Smooth muscle cell (in vitro differentiated cells): ENCODE data around the gene MED13L. TPM values are rescaled to one million over a fixed set of nuclear protein-coding genes. Genes with fewer than 3 reads are reported as not detected.
A peak's percentile ranks its signal among the peaks of the same experiment; 100 is the strongest.
"Not testable (repeated sequence)": the region's sequence is repeated elsewhere in the genome, so short reads cannot be mapped to it uniquely, and the experiment has no call there.

Source experiments
- DNase-seq: peaks from one replicate; lab custom pipeline; 2025; ENCODE audit not compliant: unreplicated experiment; lab: John Stamatoyannopoulos, UW
- H2AFZ ChIP-seq: fragments of 200-600 bp; sonication (generic); 2 replicates; pipeline ENCODE4 v1.6.0; 2016; ENCODE audit warnings: antibody characterized with exemption, low read depth, mild to moderate bottlenecking
- H3F3A ChIP-seq: fragments of 200-600 bp; sonication (generic); 2 replicates; pipeline ENCODE4 v1.6.0; 2017; ENCODE audit warnings: antibody characterized with exemption, low read depth
- H3K27ac ChIP-seq: fragments of 200-600 bp; sonication (generic); 2 replicates; pipeline ENCODE4 v1.5.1; 2016; ENCODE audit warnings: low read depth, mild to moderate bottlenecking
- H3K27me3 ChIP-seq: fragments of 200-600 bp; sonication (generic); 2 replicates; pipeline ENCODE4 v1.6.1; 2016; ENCODE audit warnings: low read depth, mild to moderate bottlenecking
- H3K36me3 ChIP-seq: fragments of 200-600 bp; sonication (generic); 2 replicates; pipeline ENCODE4 v1.5.1; 2016; ENCODE audit warnings: low read depth
- H3K4me1 ChIP-seq: fragments of 200-600 bp; sonication (generic); 2 replicates; pipeline ENCODE4 v1.5.1; 2016; ENCODE audit warnings: low read depth
- H3K4me2 ChIP-seq: fragments of 200-600 bp; sonication (generic); 2 replicates; pipeline ENCODE4 v1.6.0; 2016; ENCODE audit warnings: mild to moderate bottlenecking
- H3K4me3 ChIP-seq: fragments of 200-600 bp; sonication (generic); 2 replicates; pipeline ENCODE4 v1.5.1; 2016; ENCODE audit warnings: mild to moderate bottlenecking
- H3K79me2 ChIP-seq: fragments of 200-600 bp; sonication (generic); 2 replicates; pipeline ENCODE4 v1.6.0; 2016; ENCODE audit warnings: low read depth, mild to moderate bottlenecking
- H3K9ac ChIP-seq: fragments of 200-600 bp; sonication (generic); 2 replicates; pipeline ENCODE4 v1.6.0; 2016; ENCODE audit warnings: low read depth
- H3K9me3 ChIP-seq: fragments of 200-600 bp; sonication (generic); replicated peaks from 2 replicates; pipeline ENCODE4 v1.5.1; 2016; ENCODE audit warnings: low read depth
- H4K20me1 ChIP-seq: fragments of 200-600 bp; sonication (generic); 2 replicates; pipeline ENCODE4 v1.6.0; 2016; ENCODE audit warnings: low read depth
- WGBS: methylation state at CpG from one replicate; pipeline ENCODE4 v1.1.7; 2016; ENCODE audit warnings: low lambda C conversion rate; 5-methylcytosine and 5-hydroxymethylcytosine counted together
- polyA plus RNA-seq: library from polyadenylated mRNA; unstranded; fragments of >200 nt; fragmentation: Nextera tagmentation; extraction: Ambion mirVana; gene quantifications from 2 replicates; pipeline ENCODE4 v1.2.1, GENCODE V29; 2016
- total RNA-seq: library from RNA; depleted of rRNA; stranded (reverse); fragments of >200 nt; gene quantifications from 2 replicates; pipeline ENCODE4 v1.2.3, GENCODE V29; 2014
- TF ChIP-seq, protein P1 (sequence below): fragments of 200-600 bp; sonication (generic); IDR thresholded peaks from 2 replicates; pipeline ENCODE4 v1.5.1; 2017; ENCODE audit warnings: borderline replicate concordance, mild to moderate bottlenecking, antibody characterized with exemption; ENCODE audit not compliant: insufficient read depth, poor library complexity, severe bottlenecking

MED13L gene
- total and polyA plus RNA-seq, 2 experiments from 2014 or later, result 13.2 to 74.3 TPM

DNA sequence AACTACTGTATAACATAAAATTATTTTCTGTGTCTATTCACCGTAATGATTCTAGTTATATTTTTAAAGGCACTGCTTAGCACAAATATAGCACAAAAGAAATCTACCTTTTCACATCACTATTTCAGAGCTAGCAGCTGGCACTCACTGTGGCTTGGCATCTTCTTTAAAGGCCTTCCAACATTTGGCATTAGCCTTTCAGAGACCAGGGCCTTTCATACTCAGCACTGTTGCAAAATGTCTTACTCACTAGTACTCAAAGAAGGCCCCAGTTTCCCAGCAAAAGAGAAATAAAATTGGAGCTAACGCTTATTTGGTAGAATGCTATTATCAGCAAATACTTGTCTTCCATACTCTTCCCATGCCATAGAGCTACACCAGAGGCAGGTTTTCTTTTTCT, 238.4 kb downstream of the MED13L start:
- Histone ChIP-seq H3F3A (no peaks in the 10 kb centered on the region), H3K9me3 (no peaks in the 10 kb centered on the region), H3K36me3 (no peaks in the 10 kb centered on the region), H3K4me1 (peaks cover 5% of the 10 kb centered on the region), H3K4me2 (no peak overlapping the region), H3K79me2 (peaks cover 72% of the 10 kb centered on the region), H3K27ac (peak overlapping the region; percentile 82), H2AFZ (no peak overlapping the region), H3K27me3 (no peaks in the 10 kb centered on the region), H3K9ac (no peak overlapping the region), H3K4me3 (no peak overlapping the region), H4K20me1 (peaks cover 96% of the 10 kb centered on the region)
- TF ChIP-seq, protein P1, sequence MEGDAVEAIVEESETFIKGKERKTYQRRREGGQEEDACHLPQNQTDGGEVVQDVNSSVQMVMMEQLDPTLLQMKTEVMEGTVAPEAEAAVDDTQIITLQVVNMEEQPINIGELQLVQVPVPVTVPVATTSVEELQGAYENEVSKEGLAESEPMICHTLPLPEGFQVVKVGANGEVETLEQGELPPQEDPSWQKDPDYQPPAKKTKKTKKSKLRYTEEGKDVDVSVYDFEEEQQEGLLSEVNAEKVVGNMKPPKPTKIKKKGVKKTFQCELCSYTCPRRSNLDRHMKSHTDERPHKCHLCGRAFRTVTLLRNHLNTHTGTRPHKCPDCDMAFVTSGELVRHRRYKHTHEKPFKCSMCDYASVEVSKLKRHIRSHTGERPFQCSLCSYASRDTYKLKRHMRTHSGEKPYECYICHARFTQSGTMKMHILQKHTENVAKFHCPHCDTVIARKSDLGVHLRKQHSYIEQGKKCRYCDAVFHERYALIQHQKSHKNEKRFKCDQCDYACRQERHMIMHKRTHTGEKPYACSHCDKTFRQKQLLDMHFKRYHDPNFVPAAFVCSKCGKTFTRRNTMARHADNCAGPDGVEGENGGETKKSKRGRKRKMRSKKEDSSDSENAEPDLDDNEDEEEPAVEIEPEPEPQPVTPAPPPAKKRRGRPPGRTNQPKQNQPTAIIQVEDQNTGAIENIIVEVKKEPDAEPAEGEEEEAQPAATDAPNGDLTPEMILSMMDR, result no peak
- no peak for DNase-seq
- 92% methylated on average over 2 of the region's 2 CpGs for WGBS

- Histone ChIP-seq H3K79me2 (peaks cover 74% of the 10 kb centered on the region), H3K9ac (peak overlapping the region; percentile 47), H3K4me2 (peak overlapping the region; percentile 70), H3K9me3 (no peaks in the 10 kb centered on the region), H3K4me1 (peaks cover 7% of the 10 kb centered on the region), H3K27ac (peak overlapping the region; percentile 82), H3K27me3 (no peaks in the 10 kb centered on the region), H4K20me1 (peaks cover 96% of the 10 kb centered on the region), H3F3A (no peaks in the 10 kb centered on the region), H3K4me3 (no peak overlapping the region), H3K36me3 (no peaks in the 10 kb centered on the region), H2AFZ (no peak overlapping the region)
- WGBS, result 62% methylated on average over 6 of the region's 6 CpGs
- TF ChIP-seq, protein P1, result no peak
- no peak for DNase-seq
These were observed 239.3 kb downstream of the MED13L start for GRCh38 chr12:116037941-116038837.

DNA sequence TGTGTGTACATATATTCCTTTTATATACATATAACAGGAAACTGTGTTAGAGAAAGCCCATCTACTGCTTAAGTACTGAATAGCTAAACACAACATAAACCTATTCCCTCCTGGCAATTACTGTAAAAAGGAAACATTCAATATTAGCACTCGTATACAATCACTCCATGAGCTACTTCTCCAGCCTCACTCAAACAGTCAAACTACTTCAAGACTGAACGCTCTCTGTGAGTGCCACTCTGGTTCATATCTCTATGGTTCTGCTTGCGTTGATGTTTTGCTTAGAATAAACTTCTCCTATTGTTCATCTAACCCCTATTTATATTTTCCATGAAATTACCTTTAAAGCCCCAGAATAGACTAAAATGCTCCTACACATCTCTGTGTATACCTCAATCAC, 243.7 kb downstream of the MED13L start:
- Histone ChIP-seq H3K4me1 (peaks cover 10% of the 10 kb centered on the region), H3K4me2 (no peak overlapping the region), H3K9ac (no peak overlapping the region), H2AFZ (no peak overlapping the region), H3F3A (no peaks in the 10 kb centered on the region), H3K27ac (no peak overlapping the region), H3K27me3 (no peaks in the 10 kb centered on the region), H4K20me1 (peaks cover 91% of the 10 kb centered on the region), H3K79me2 (peaks cover 81% of the 10 kb centered on the region), H3K4me3 (no peak overlapping the region), H3K9me3 (no peaks in the 10 kb centered on the region), H3K36me3 (no peaks in the 10 kb centered on the region)
- TF ChIP-seq, protein P1, result no peak
- DNase-seq, result no peak
- WGBS, result 88% methylated on average over 3 of the region's 3 CpGs

GRCh38 chr12:116031624-116032023, 245.9 kb downstream of the MED13L start:
- not testable (repeated sequence) for H3K4me1 ChIP-seq, H2AFZ ChIP-seq, H3K4me2 ChIP-seq, H3K4me3 ChIP-seq, DNase-seq, H3K27me3 ChIP-seq, H3K9me3 ChIP-seq, H3F3A ChIP-seq, H3K27ac ChIP-seq, H3K9ac ChIP-seq, H3K36me3 ChIP-seq
- WGBS, result no CpG with 5 or more reads among the region's 4 CpGs
- peaks cover 96% of the 10 kb centered on the region for H3K79me2 ChIP-seq
- H4K20me1 ChIP-seq, result peaks cover 90% of the 10 kb centered on the region
